ENCODE results near the gene DHX57.

GRCh38 chr2:38788306-38788705 is 87.4 kb downstream of the DHX57 start:
- TF ChIP-seq CTCF (IDR thresholded peaks at IDR 0.05), result no peak
- TF ChIP-seq POLR2A (IDR thresholded peaks at IDR 0.05), result no peak
- no peak for TF ChIP-seq POLR2AphosphoS5 (IDR thresholded peaks at IDR 0.05)
